K562 treated with DMSO at 1 percent for 4 hours (cell line): ENCODE data around the gene RPL37A. TPM values are rescaled to one million over a fixed set of nuclear protein-coding genes. Genes with fewer than 3 reads are reported as not detected.

Experiments used
- total RNA-seq: library from RNA; unstranded; fragments of 300-600 nt; gene quantifications from 2 replicates; pipeline ENCODE4 v1.2.3, GENCODE V29; 2022; ENCODE audit not compliant: insufficient read depth

Gene RPL37A
- 4,473 and 4,580 TPM in 2 replicates for total RNA-seq

DNA sequence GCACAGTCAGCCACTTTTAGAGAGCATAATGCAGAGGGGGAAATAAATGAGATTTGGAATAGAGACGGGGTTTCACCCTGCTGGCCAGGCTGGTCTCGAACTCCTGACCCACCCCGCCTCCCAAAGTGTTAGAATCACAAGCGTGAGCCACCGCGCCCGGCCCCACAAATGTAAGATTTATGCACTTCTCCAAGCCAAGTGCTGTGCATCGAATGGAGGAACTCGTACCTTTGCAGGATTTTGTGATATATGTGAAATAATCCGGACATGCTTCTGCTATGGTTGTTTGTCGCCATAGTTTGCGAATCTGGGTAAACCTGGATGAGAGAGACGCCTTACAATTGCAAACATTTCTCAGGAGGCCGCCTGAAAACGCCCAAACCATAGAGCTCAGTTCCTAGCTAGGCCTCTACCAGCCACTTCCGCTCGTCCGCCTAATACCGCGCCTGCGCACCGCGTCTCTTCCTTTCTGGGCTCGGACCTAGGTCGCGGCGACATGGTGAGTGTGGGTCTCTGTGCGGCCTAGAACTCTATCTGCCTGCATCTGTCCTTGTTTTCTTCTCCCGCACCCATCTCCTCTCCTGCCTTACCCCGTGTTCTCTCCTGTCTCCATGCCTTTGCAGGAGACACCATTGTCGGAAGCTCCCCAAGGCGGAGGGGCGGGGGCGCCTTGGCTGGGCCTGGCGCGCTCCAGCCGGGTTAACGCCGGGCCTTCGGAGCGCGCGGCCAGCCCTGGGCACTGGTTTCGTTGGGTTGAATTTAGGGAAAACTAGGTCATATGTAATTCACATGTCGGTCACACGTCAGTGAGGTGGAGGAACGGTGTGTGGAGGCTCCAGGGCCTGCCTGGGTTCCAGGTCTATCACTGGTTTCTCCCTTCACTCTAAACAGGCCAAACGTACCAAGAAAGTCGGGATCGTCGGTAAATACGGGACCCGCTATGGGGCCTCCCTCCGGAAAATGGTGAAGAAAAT, at the start of gene RPL37A:
Gene RPL37A, plus strand, starts transcription at position 466 of the 974 bp plus-strand sequence. Its CDS starts 31 bp downstream, at position 497.

Other genes with a start within 250 kb of the RPL37A start
- gene MARCHF4, start 126.4 kb upstream of the RPL37A start, total RNA-seq, result not detected in 2 replicates
- 8.2 and 11.3 TPM in 2 replicates for gene SMARCAL1, start 86.4 kb upstream of the RPL37A start, total RNA-seq
- 1.1 TPM in 1 of 2 replicates, not detected in the other for gene IGFBP2, start 134.6 kb downstream of the RPL37A start, total RNA-seq
- gene IGFBP5, start 196.7 kb downstream of the RPL37A start, total RNA-seq, result 0.91 and 1.3 TPM in 2 replicates